OCI-LY7 (cell line): ENCODE data around the gene CNTN4. TPM values are rescaled to one million over a fixed set of nuclear protein-coding genes. Genes with fewer than 3 reads are reported as not detected.

ENCODE experiments used
- BruUV-seq: library from RNA; stranded (reverse); fragments of 400-500 nt; replicated peaks from 2 replicates; lab custom pipeline; 2021; lab: Mats Ljungman, UMichigan
- CTCF ChIA-PET: fragments of 300-600 bp; sonication (Branson Sonifier 250); formaldehyde crosslinking; loops from one replicate; lab custom pipeline; 2022; ENCODE audit warnings: antibody characterized with exemption; ENCODE audit not compliant: unreplicated experiment; lab: Charles Lee
- POLR2A ChIA-PET: fragments of 300-600 bp; sonication (Branson Sonifier 250); formaldehyde crosslinking; loops from one replicate; lab custom pipeline; 2022; ENCODE audit warnings: antibody characterized with exemption; lab: Charles Lee
- DNase-seq: peaks from one replicate; pipeline ENCODE4 v3.0.0-alpha.2; 2015; ENCODE audit warnings: low spot score
- H2AFZ ChIP-seq: fragments of 200-600 bp; sonication (generic), shearing (Covaris generic); 2 replicates; pipeline ENCODE4 v1.6.1; 2014; ENCODE audit warnings: mild to moderate bottlenecking, antibody characterized with exemption, low read length, moderate library complexity
- H3K27ac ChIP-seq: fragments of 200-600 bp; sonication (generic); 2 replicates; pipeline ENCODE4 v1.5.1; 2014; ENCODE audit warnings: mixed run types, low read depth, mild to moderate bottlenecking, moderate library complexity, low read length, inconsistent platforms; ENCODE audit not compliant: poor library complexity, severe bottlenecking
- H3K36me3 ChIP-seq: fragments of 200-600 bp; sonication (generic); 2 replicates; pipeline ENCODE4 v1.6.1; 2014; ENCODE audit warnings: mild to moderate bottlenecking, antibody characterized with exemption, low read length, moderate library complexity, mixed read lengths; ENCODE audit not compliant: insufficient read depth
- H3K4me1 ChIP-seq: fragments of 200-600 bp; sonication (generic); 2 replicates; pipeline ENCODE4 v1.5.1; 2014; ENCODE audit warnings: mild to moderate bottlenecking, low read length; ENCODE audit not compliant: insufficient read depth, poor library complexity, severe bottlenecking
- H3K4me2 ChIP-seq: fragments of 200-600 bp; sonication (generic); 2 replicates; pipeline ENCODE4 v1.6.1; 2014; ENCODE audit warnings: mild to moderate bottlenecking, low read length
- H3K4me3 ChIP-seq: fragments of 200-600 bp; sonication (generic); 2 replicates; pipeline ENCODE4 v1.5.1; 2014; ENCODE audit warnings: mild to moderate bottlenecking, low read depth, low read length; ENCODE audit not compliant: poor library complexity, severe bottlenecking
- H3K79me2 ChIP-seq: fragments of 200-600 bp; sonication (generic); 2 replicates; pipeline ENCODE4 v1.6.1; 2016; ENCODE audit warnings: low read depth, mild to moderate bottlenecking, low read length, moderate library complexity, mixed read lengths; ENCODE audit not compliant: insufficient read depth
- H3K9me2 ChIP-seq: fragments of 200-600 bp; sonication (generic); 2 replicates; pipeline ENCODE4 v1.6.1; 2016; ENCODE audit warnings: mild to moderate bottlenecking, low read length, mixed read lengths; ENCODE audit not compliant: insufficient read depth
- H3K9me3 ChIP-seq: fragments of 200-600 bp; sonication (generic); 2 replicates; pipeline ENCODE4 v1.6.1; 2014; ENCODE audit warnings: mild to moderate bottlenecking, mixed run types, low read length, mixed read lengths
- H4K20me1 ChIP-seq: fragments of 200-600 bp; sonication (generic); 2 replicates; pipeline ENCODE4 v1.6.1; 2014; ENCODE audit warnings: mild to moderate bottlenecking, antibody characterized with exemption, low read length, moderate library complexity, mixed read lengths; ENCODE audit not compliant: insufficient read depth
- EZH2phosphoT487 ChIP-seq: fragments of 200-600 bp; sonication (generic); IDR thresholded peaks from 2 replicates; pipeline ENCODE4 v1.6.1; 2018; ENCODE audit warnings: low read depth, borderline replicate concordance, mild to moderate bottlenecking, mixed run types, antibody characterized with exemption, low read length, moderate library complexity, mixed read lengths
- intact Hi-C: fragments of 100-400 bp; cut with micrococcal nuclease; formaldehyde crosslinking; loops from one replicate; pipeline ENCODE4 v1.10.0; 2022; ENCODE audit not compliant: unreplicated experiment
- total RNA-seq, 2 experiments: library from RNA; depleted of rRNA in 1 of 2; stranded (reverse); fragments of >200 nt in 1 of 2; shearing (Covaris generic) in 1 of 2; gene quantifications; 2 replicates each; pipeline ENCODE4 v1.2.3, GENCODE V29; 2014 to 2022
- TF ChIP-seq, protein P1 (sequence below): fragments of 200-600 bp; sonication (generic); conservative IDR thresholded peaks from 2 replicates; pipeline ENCODE4 v1.5.1; 2014; ENCODE audit warnings: mild to moderate bottlenecking, antibody characterized with exemption, low read length, moderate library complexity, mixed read lengths

CNTN4 gene
- total RNA-seq, 2 experiments from 2014 or later = not detected

- ChIA-PET CTCF (no interaction called here), POLR2A (no interaction called here)
- Histone ChIP-seq H3K27ac (no peak overlapping the region), H3K9me3 (no peaks in the 10 kb centered on the region), H3K9me2 (no peaks in the 10 kb centered on the region), H3K4me1 (no peaks in the 10 kb centered on the region), H4K20me1 (no peaks in the 10 kb centered on the region), H3K4me2 (no peak overlapping the region), H3K4me3 (no peak overlapping the region), H2AFZ (no peak overlapping the region), H3K79me2 (no peaks in the 10 kb centered on the region), H3K36me3 (no peaks in the 10 kb centered on the region)
- TF ChIP-seq, protein P1, sequence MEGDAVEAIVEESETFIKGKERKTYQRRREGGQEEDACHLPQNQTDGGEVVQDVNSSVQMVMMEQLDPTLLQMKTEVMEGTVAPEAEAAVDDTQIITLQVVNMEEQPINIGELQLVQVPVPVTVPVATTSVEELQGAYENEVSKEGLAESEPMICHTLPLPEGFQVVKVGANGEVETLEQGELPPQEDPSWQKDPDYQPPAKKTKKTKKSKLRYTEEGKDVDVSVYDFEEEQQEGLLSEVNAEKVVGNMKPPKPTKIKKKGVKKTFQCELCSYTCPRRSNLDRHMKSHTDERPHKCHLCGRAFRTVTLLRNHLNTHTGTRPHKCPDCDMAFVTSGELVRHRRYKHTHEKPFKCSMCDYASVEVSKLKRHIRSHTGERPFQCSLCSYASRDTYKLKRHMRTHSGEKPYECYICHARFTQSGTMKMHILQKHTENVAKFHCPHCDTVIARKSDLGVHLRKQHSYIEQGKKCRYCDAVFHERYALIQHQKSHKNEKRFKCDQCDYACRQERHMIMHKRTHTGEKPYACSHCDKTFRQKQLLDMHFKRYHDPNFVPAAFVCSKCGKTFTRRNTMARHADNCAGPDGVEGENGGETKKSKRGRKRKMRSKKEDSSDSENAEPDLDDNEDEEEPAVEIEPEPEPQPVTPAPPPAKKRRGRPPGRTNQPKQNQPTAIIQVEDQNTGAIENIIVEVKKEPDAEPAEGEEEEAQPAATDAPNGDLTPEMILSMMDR = no peak
- TF ChIP-seq EZH2phosphoT487 = no peak
- no peak for DNase-seq
- intact Hi-C loops = no loop called here
- BruUV-seq = no TSS peak
Measured at GRCh38 chr3:2826036-2826435, 727.4 kb downstream of the CNTN4 start.

GRCh38 chr3:2826453-2826852, 727.8 kb downstream of the CNTN4 start:
- no peaks in the 10 kb centered on the region for H3K36me3 ChIP-seq
- no peak overlapping the region for H2AFZ ChIP-seq
- H3K4me1 ChIP-seq = no peaks in the 10 kb centered on the region
- CTCF ChIA-PET = no interaction called here
- TF ChIP-seq, protein P1 = no peak
- no peak for TF ChIP-seq EZH2phosphoT487
- POLR2A ChIA-PET = no interaction called here
- H3K4me3 ChIP-seq = no peak overlapping the region
- H3K4me2 ChIP-seq = no peak overlapping the region
- no peak for DNase-seq
- no peaks in the 10 kb centered on the region for H3K9me2 ChIP-seq
- H3K9me3 ChIP-seq = no peaks in the 10 kb centered on the region
- no TSS peak for BruUV-seq
- intact Hi-C loops = no loop called here
- H3K79me2 ChIP-seq = no peaks in the 10 kb centered on the region
- no peaks in the 10 kb centered on the region for H4K20me1 ChIP-seq
- H3K27ac ChIP-seq = no peak overlapping the region

- TF ChIP-seq, protein P1 = no peak
- no peak for TF ChIP-seq EZH2phosphoT487
- no peak overlapping the region for H3K4me2 ChIP-seq
- no peaks in the 10 kb centered on the region for H4K20me1 ChIP-seq
- H3K79me2 ChIP-seq = no peaks in the 10 kb centered on the region
- ChIA-PET CTCF (no interaction called here), POLR2A (interaction anchor here (1.1 kb wide), 1 partner anchor 20 kb away, joined by 4 read pairs; no protein-coding TSS in a partner anchor)
- no peak overlapping the region for H3K4me3 ChIP-seq
- H3K9me3 ChIP-seq = no peaks in the 10 kb centered on the region
- BruUV-seq = no TSS peak
- no peak overlapping the region for H3K27ac ChIP-seq
- DNase-seq = no peak
- no peaks in the 10 kb centered on the region for H3K36me3 ChIP-seq
- intact Hi-C loops = no loop called here
- no peaks in the 10 kb centered on the region for H3K4me1 ChIP-seq
- H3K9me2 ChIP-seq = no peaks in the 10 kb centered on the region
- H2AFZ ChIP-seq = no peak overlapping the region
Measured at GRCh38 chr3:2837239-2837638, 738.6 kb downstream of the CNTN4 start.
